Calu3 (cell line): ENCODE data around the gene ANXA7. TPM values are rescaled to one million over a fixed set of nuclear protein-coding genes. Genes with fewer than 3 reads are reported as not detected.

Experiments used
- Bru-seq: library from RNA; stranded (reverse); fragments of 400-500 nt; gene quantifications from one replicate; lab custom pipeline; 2021; lab: Mats Ljungman, UMichigan
- BruChase-seq, 2 experiments: library from RNA; stranded (reverse); fragments of 400-500 nt; gene quantifications; one replicate each; lab custom pipeline; 2021; lab: Mats Ljungman, UMichigan
- BruUV-seq: library from RNA; stranded (reverse); fragments of 400-500 nt; replicated peaks from 2 replicates; lab custom pipeline; 2021; lab: Mats Ljungman, UMichigan
- CTCF ChIA-PET: fragments of 300-600 bp; sonication (Branson Sonifier 250); formaldehyde crosslinking; loops from one replicate; lab custom pipeline; 2022; ENCODE audit warnings: antibody characterized with exemption; lab: Charles Lee
- DNase-seq: peaks from one replicate; pipeline ENCODE4 v3.0.0; 2022
- H3K27ac Mint-ChIP-seq: one replicate; pipeline ENCODE4 v1.8.0; 2022; ENCODE audit warnings: mixed read lengths; ENCODE audit not compliant: unreplicated experiment
- H3K27me3 Mint-ChIP-seq: one replicate; pipeline ENCODE4 v1.8.0; 2022; ENCODE audit warnings: mixed read lengths; ENCODE audit not compliant: unreplicated experiment
- H3K36me3 Mint-ChIP-seq: one replicate; pipeline ENCODE4 v1.8.0; 2022; ENCODE audit warnings: mild to moderate bottlenecking, moderate library complexity, mixed read lengths; ENCODE audit not compliant: insufficient read depth, unreplicated experiment
- H3K4me1 Mint-ChIP-seq: one replicate; pipeline ENCODE4 v1.8.0; 2022; ENCODE audit warnings: mild to moderate bottlenecking, low read depth, mixed read lengths; ENCODE audit not compliant: unreplicated experiment
- H3K4me3 Mint-ChIP-seq: one replicate; pipeline ENCODE4 v1.8.0; 2022; ENCODE audit warnings: mild to moderate bottlenecking, low read depth, moderate library complexity, mixed read lengths; ENCODE audit not compliant: unreplicated experiment
- H3K9me3 Mint-ChIP-seq: one replicate; pipeline ENCODE4 v1.8.0; 2022; ENCODE audit warnings: low read depth, mixed read lengths; ENCODE audit not compliant: unreplicated experiment
- intact Hi-C: fragments of 100-400 bp; cut with micrococcal nuclease; formaldehyde crosslinking; loops from one replicate; pipeline ENCODE4 v1.10.0; 2022; ENCODE audit not compliant: unreplicated experiment
- long read RNA-seq: library from polyadenylated mRNA; stranded (forward); transcript quantifications from one replicate; pipeline ENCODE4 v2.0.0, GENCODE V29; 2022
- total RNA-seq: library from RNA; stranded (reverse); gene quantifications from 2 replicates; pipeline ENCODE4 v1.2.3, GENCODE V29; 2022
- TF ChIP-seq, protein P1 (sequence below): fragments of 200-600 bp; IDR thresholded peaks from one replicate; pipeline ENCODE4 v1.8.0; 2022; ENCODE audit warnings: antibody characterized with exemption; ENCODE audit not compliant: unreplicated experiment

The ANXA7 gene
- total RNA-seq (160 and 167 TPM in 2 replicates), Bru-seq, nascent RNA (percentile 95 among the genes with signal in this experiment), BruChase-seq, experiment 1, labeled RNA remaining after a 6-hour chase (percentile 92 among the genes with signal in this experiment), BruChase-seq, experiment 2, labeled RNA remaining after a 2-hour chase (percentile 89 among the genes with signal in this experiment)
- long read RNA-seq, transcript ANXA7-202 (13 exons, 2,452 nt), result major isoform, 252 of 385 reads
- long read RNA-seq, partial matches to known transcripts, result 77 of 385 reads
- long read RNA-seq, other reads (novel, unspliced or antisense), result 55 of 385 reads

- TF ChIP-seq, protein P1, sequence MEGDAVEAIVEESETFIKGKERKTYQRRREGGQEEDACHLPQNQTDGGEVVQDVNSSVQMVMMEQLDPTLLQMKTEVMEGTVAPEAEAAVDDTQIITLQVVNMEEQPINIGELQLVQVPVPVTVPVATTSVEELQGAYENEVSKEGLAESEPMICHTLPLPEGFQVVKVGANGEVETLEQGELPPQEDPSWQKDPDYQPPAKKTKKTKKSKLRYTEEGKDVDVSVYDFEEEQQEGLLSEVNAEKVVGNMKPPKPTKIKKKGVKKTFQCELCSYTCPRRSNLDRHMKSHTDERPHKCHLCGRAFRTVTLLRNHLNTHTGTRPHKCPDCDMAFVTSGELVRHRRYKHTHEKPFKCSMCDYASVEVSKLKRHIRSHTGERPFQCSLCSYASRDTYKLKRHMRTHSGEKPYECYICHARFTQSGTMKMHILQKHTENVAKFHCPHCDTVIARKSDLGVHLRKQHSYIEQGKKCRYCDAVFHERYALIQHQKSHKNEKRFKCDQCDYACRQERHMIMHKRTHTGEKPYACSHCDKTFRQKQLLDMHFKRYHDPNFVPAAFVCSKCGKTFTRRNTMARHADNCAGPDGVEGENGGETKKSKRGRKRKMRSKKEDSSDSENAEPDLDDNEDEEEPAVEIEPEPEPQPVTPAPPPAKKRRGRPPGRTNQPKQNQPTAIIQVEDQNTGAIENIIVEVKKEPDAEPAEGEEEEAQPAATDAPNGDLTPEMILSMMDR, result no peak
- Mint-ChIP-seq H3K4me3 (peak within 1 kb of the TSS; percentile 95), H3K9me3 (no peaks in the 10 kb centered on the region), H3K36me3 (peaks cover 46% of the 10 kb centered on the region), H3K4me1 (peaks cover 32% of the 10 kb centered on the region), H3K27me3 (no peaks in the 10 kb centered on the region), H3K27ac (peak within 1 kb of the TSS; percentile 92)
- CTCF ChIA-PET, result interaction anchor here (0.6 to 0.7 kb wide), 2 partner anchors 16 to 209 kb away, joined by 3 read pairs; no protein-coding TSS in a partner anchor
- BruUV-seq, result TSS peak; percentile 52
- peak; percentile 97 for DNase-seq
- intact Hi-C loops, result loop anchor here (5.0 to 10.0 kb wide), 3 partner anchors 84 to 241 kb away; partner anchors contain the start of genes PPP3CB and SYNPO2L
These were observed at the start of gene ANXA7 for GRCh38 chr10:73413528-73414229. Gene ANXA7 (minus strand): TSS chr10:73414058. CDS start chr10:73400856, 13,202 bp downstream.

GRCh38 chr10:73460897-73461296 is 47.0 kb upstream of the ANXA7 start:
- no TSS peak for BruUV-seq
- H3K4me1 Mint-ChIP-seq, result no peaks in the 10 kb centered on the region
- no peak overlapping the region for H3K27ac Mint-ChIP-seq
- no peak for DNase-seq
- H3K4me3 Mint-ChIP-seq, result no peak overlapping the region
- H3K27me3 Mint-ChIP-seq, result no peaks in the 10 kb centered on the region
- no peaks in the 10 kb centered on the region for H3K36me3 Mint-ChIP-seq
- CTCF ChIA-PET, result interaction anchor here (0.6 kb wide), 1 partner anchor 75 kb away, joined by 3 read pairs; no protein-coding TSS in a partner anchor
- no peaks in the 10 kb centered on the region for H3K9me3 Mint-ChIP-seq
- TF ChIP-seq, protein P1, result no peak
- intact Hi-C loops, result no loop called here

DNA sequence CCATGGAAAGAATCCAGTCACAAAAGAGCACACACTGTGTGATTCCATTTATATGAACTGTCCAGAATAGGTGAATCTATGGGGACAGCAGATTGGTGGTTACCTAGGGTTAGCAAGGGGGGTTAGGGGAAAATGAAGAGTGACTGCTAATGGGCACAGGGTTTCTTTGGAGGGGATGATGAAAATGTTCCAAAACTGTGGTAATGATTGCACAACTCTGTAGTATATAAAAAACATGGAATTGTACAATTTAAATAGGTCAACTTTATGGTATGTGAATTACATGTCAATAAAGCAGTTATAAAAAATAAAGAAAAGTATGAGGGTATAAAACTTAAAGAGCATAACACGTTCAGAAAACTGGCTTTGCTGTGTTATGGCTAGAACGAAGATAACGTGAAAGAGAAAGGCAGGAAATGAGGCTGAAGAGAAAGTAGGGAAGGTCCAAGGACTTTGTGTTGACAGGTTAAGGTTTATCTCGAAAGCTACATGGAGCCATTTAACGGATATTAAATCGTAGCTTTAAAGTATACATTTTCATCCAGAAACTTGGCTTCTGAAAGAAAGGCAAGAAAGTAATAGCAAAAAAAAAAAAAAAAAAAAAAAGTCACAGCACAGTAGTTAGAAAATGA is 45.9 kb upstream of the ANXA7 start:
- CTCF ChIA-PET, result no interaction called here
- intact Hi-C loops, result no loop called here
- Mint-ChIP-seq H3K4me3 (no peak overlapping the region), H3K27me3 (no peaks in the 10 kb centered on the region), H3K4me1 (no peaks in the 10 kb centered on the region), H3K36me3 (no peaks in the 10 kb centered on the region), H3K27ac (no peak overlapping the region), H3K9me3 (no peaks in the 10 kb centered on the region)
- no peak for DNase-seq
- TF ChIP-seq, protein P1, result no peak
- no TSS peak for BruUV-seq

DNA sequence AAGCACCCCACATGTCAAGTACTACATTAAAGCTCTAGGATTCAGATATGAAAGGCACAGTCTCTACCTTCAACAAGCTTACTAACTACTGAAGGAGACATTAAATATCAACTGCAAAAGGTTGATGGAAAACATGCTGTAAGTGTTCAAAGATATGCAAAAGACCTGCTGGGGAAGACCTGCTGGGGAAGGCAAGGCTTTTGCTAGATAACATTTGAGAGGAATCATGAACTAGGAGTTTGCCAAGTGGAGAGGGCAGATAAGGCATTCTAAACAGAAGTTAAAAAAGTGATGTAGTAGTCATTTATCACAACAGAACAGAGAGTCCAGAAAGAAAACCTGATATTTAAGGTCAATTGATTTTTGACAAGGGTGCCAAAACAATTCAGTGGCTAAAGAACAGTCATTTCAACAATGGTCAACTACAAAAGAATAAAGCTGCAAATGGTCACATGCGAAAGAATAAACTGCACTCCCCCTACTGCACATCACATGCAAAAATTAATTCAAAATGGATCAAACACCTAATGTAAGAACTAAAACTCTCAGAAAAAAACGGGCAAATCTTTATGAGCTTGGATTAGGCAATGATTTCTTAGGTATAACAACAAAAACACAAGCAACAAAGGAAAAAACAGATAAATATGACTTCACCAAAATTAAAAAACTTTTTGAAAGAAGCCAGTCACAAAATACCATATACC is 42.5 kb upstream of the ANXA7 start:
- BruUV-seq, result no TSS peak
- no peak overlapping the region for H3K4me3 Mint-ChIP-seq
- TF ChIP-seq, protein P1, result no peak
- CTCF ChIA-PET, result interaction anchor here (0.6 kb wide), 1 partner anchor 150 kb away, joined by 3 read pairs; no protein-coding TSS in a partner anchor
- no peaks in the 10 kb centered on the region for H3K9me3 Mint-ChIP-seq
- no peak for DNase-seq
- H3K36me3 Mint-ChIP-seq, result no peaks in the 10 kb centered on the region
- intact Hi-C loops, result no loop called here
- H3K4me1 Mint-ChIP-seq, result no peaks in the 10 kb centered on the region
- H3K27me3 Mint-ChIP-seq, result no peaks in the 10 kb centered on the region
- no peak overlapping the region for H3K27ac Mint-ChIP-seq
